Ishikawa (cell line): ENCODE measurements around the gene DGKD.

Source experiments
- CEBPB ChIP-seq: IDR thresholded peaks from 2 replicates; pipeline ENCODE4 v1.6.1; 2012
- CREB1 ChIP-seq: IDR thresholded peaks from 2 replicates; pipeline ENCODE4 v1.6.1; 2012; ENCODE audit warnings: low read depth
- EGR1 ChIP-seq: IDR thresholded peaks from 2 replicates; pipeline ENCODE4 v1.6.1; 2012
- EP300 ChIP-seq: IDR thresholded peaks from 2 replicates; pipeline ENCODE4 v1.6.1; 2012; ENCODE audit warnings: borderline replicate concordance
- FOXM1 ChIP-seq: IDR thresholded peaks from 2 replicates; pipeline ENCODE4 v1.6.1; 2012; ENCODE audit warnings: low read depth, borderline replicate concordance
- NFIC ChIP-seq: IDR thresholded peaks from 2 replicates; pipeline ENCODE4 v1.6.1; 2012
- RAD21 ChIP-seq: IDR thresholded peaks from 2 replicates; pipeline ENCODE4 v1.6.1; 2012; ENCODE audit warnings: low read depth
- TAF1 ChIP-seq: IDR thresholded peaks from 2 replicates; pipeline ENCODE4 v1.6.1; 2012; ENCODE audit warnings: low read depth, mild to moderate bottlenecking
- TCF12 ChIP-seq: IDR thresholded peaks from 2 replicates; pipeline ENCODE4 v1.6.1; 2012; ENCODE audit warnings: low read depth
- TEAD4 ChIP-seq: IDR thresholded peaks from 2 replicates; pipeline ENCODE4 v1.6.1; 2012
- YY1 ChIP-seq: IDR thresholded peaks from 2 replicates; pipeline ENCODE4 v1.6.1; 2012; ENCODE audit warnings: low read depth
- ZBTB7A ChIP-seq: IDR thresholded peaks from 2 replicates; pipeline ENCODE4 v1.6.1; 2012; ENCODE audit warnings: low read depth
- TF ChIP-seq, protein P1 (sequence below): IDR thresholded peaks from 2 replicates; pipeline ENCODE4 v1.6.1; 2012
- TF ChIP-seq, protein P2 (sequence below): IDR thresholded peaks from 2 replicates; pipeline ENCODE4 v1.6.1; 2012
- TF ChIP-seq, protein P3 (sequence below): IDR thresholded peaks from 2 replicates; pipeline ENCODE4 v1.6.1; 2012; ENCODE audit warnings: low read depth, mild to moderate bottlenecking

Gene DGKD

GRCh38 chr2:233462826-233463470 lies 108.7 kb downstream of the DGKD start:
- TF ChIP-seq CEBPB = no peak
- TF ChIP-seq CREB1 = no peak
- TF ChIP-seq FOXM1 = no peak
- no peak for TF ChIP-seq EGR1
- TF ChIP-seq RAD21 = no peak

- no peak for TF ChIP-seq FOXM1
- TF ChIP-seq, protein P1, sequence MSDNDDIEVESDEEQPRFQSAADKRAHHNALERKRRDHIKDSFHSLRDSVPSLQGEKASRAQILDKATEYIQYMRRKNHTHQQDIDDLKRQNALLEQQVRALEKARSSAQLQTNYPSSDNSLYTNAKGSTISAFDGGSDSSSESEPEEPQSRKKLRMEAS = no peak
- no peak for TF ChIP-seq TEAD4
- TF ChIP-seq CEBPB = no peak
- TF ChIP-seq NFIC = no peak
- TF ChIP-seq ZBTB7A = no peak
- no peak for TF ChIP-seq TCF12
- TF ChIP-seq TAF1 = no peak
- TF ChIP-seq RAD21 = no peak
- TF ChIP-seq, protein P2, sequence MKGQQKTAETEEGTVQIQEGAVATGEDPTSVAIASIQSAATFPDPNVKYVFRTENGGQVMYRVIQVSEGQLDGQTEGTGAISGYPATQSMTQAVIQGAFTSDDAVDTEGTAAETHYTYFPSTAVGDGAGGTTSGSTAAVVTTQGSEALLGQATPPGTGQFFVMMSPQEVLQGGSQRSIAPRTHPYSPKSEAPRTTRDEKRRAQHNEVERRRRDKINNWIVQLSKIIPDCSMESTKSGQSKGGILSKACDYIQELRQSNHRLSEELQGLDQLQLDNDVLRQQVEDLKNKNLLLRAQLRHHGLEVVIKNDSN = no peak
- no peak for TF ChIP-seq YY1
- TF ChIP-seq EGR1 = no peak
Observed at GRCh38 chr2:233463586-233463985, 109.3 kb downstream of the DGKD start.

- TF ChIP-seq, protein P1 = no peak
- TF ChIP-seq TEAD4 = no peak
- TF ChIP-seq TCF12 = no peak
- no peak for TF ChIP-seq NFIC
- no peak for TF ChIP-seq EP300
- TF ChIP-seq, protein P2 = no peak
- TF ChIP-seq CEBPB = no peak
- no peak for TF ChIP-seq ZBTB7A
- TF ChIP-seq EGR1 = no peak
- no peak for TF ChIP-seq YY1
- TF ChIP-seq, protein P3, sequence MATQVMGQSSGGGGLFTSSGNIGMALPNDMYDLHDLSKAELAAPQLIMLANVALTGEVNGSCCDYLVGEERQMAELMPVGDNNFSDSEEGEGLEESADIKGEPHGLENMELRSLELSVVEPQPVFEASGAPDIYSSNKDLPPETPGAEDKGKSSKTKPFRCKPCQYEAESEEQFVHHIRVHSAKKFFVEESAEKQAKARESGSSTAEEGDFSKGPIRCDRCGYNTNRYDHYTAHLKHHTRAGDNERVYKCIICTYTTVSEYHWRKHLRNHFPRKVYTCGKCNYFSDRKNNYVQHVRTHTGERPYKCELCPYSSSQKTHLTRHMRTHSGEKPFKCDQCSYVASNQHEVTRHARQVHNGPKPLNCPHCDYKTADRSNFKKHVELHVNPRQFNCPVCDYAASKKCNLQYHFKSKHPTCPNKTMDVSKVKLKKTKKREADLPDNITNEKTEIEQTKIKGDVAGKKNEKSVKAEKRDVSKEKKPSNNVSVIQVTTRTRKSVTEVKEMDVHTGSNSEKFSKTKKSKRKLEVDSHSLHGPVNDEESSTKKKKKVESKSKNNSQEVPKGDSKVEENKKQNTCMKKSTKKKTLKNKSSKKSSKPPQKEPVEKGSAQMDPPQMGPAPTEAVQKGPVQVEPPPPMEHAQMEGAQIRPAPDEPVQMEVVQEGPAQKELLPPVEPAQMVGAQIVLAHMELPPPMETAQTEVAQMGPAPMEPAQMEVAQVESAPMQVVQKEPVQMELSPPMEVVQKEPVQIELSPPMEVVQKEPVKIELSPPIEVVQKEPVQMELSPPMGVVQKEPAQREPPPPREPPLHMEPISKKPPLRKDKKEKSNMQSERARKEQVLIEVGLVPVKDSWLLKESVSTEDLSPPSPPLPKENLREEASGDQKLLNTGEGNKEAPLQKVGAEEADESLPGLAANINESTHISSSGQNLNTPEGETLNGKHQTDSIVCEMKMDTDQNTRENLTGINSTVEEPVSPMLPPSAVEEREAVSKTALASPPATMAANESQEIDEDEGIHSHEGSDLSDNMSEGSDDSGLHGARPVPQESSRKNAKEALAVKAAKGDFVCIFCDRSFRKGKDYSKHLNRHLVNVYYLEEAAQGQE = no peak
- no peak for TF ChIP-seq CREB1
- no peak for TF ChIP-seq TAF1
- no peak for TF ChIP-seq RAD21
Observed at GRCh38 chr2:233464056-233464455, 109.8 kb downstream of the DGKD start.

DNA sequence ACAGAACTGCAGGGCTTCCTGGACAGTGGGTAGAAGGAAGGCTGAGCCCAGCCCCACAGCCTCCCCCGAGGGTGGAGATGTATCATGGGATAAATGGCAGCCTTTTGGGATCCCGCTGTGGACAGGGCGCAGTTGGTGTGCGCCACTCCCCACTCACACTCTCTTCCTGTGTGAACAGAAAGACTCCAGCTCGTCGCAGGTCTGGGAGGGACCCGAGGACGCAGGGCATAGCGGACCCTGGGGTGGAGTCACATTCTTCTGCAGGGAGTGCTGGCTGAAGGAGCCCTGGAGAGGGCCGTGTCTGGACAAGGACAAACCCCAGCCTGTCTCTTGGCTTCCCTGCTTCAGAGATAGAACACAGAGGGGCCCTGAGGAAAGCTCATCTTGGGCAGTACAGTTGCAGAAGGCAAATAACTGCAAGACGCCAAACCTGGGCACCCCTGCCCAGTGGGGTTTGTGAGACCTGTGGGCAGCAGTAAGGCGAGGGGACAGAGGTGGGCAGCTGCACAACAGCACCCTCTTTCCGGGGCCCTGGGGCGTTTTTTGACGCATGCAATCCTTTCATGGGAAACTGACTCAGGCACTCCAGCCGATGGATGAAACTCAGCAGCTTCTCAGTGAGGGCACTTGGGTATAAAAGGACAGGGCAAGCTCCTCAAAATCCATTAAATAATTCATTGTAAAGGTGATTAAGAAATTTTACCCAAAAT lies 110.4 kb downstream of the DGKD start:
- TF ChIP-seq TAF1 = no peak
- TF ChIP-seq, protein P1 = no peak
- no peak for TF ChIP-seq EGR1
- no peak for TF ChIP-seq CREB1
- TF ChIP-seq, protein P2 = no peak

GRCh38 chr2:233466991-233467603 lies 112.8 kb downstream of the DGKD start:
- TF ChIP-seq RAD21 = no peak
- TF ChIP-seq FOXM1 = no peak
- no peak for TF ChIP-seq EP300
- TF ChIP-seq EGR1 = no peak
- no peak for TF ChIP-seq TAF1
- TF ChIP-seq TEAD4 = no peak
- TF ChIP-seq CREB1 = no peak
- TF ChIP-seq, protein P2 = no peak
- no peak for TF ChIP-seq NFIC
- TF ChIP-seq CEBPB = no peak

DNA sequence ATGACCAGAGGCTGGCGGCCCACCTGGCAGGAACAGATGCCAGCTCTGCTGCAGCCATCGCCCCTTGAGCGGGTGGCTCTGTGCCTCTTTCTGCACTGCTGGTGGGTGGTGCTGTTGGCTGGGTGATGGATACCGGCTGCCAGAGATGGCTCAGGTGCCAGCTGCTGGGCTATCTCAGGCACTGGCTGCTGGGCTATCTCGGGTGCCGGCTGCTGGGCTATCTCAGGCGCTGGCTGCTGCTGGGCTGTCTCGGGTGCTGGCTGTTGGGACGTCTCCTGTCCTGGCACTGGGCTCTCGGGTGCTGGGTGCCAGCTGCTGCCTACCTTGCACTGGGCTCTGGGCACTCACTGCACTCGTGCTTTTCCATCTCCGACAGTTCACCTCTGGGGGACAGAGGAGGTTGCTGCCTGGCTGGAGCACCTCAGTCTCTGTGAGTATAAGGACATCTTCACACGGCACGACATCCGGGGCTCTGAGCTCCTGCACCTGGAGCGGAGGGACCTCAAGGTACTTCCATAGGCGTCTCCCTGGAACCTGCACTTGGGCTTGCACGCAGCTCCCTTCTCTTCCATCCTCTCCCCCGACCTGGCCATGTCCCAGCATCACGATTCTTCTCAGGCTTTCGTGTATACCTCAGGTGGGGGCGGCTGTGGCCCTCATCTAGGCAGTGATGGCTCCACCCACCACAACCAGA lies 113.9 kb downstream of the DGKD start:
- TF ChIP-seq, protein P2 = no peak
- TF ChIP-seq CEBPB (no peak), YY1 (no peak), RAD21 (no peak), TCF12 (no peak), ZBTB7A (no peak)
- TF ChIP-seq, protein P1 = no peak
- TF ChIP-seq, protein P3 = no peak
